ENCODE measurements around the gene USP28.

- TF ChIP-seq, protein P1, sequence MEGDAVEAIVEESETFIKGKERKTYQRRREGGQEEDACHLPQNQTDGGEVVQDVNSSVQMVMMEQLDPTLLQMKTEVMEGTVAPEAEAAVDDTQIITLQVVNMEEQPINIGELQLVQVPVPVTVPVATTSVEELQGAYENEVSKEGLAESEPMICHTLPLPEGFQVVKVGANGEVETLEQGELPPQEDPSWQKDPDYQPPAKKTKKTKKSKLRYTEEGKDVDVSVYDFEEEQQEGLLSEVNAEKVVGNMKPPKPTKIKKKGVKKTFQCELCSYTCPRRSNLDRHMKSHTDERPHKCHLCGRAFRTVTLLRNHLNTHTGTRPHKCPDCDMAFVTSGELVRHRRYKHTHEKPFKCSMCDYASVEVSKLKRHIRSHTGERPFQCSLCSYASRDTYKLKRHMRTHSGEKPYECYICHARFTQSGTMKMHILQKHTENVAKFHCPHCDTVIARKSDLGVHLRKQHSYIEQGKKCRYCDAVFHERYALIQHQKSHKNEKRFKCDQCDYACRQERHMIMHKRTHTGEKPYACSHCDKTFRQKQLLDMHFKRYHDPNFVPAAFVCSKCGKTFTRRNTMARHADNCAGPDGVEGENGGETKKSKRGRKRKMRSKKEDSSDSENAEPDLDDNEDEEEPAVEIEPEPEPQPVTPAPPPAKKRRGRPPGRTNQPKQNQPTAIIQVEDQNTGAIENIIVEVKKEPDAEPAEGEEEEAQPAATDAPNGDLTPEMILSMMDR (conservative IDR thresholded peaks at IDR 0.05; ENCODE audit: low read length) = no peak
- no peak for TF ChIP-seq EZH2phosphoT487 (IDR thresholded peaks at IDR 0.05; ENCODE audit: borderline replicate concordance)
Measured at GRCh38 chr11:113907152-113907551, 31.8 kb upstream of the USP28 start.

All from Loucy (cell line).